Measurements from ENCODE around the gene ARHGAP8. TPM values are rescaled to one million over a fixed set of nuclear protein-coding genes. Genes with fewer than 3 reads are reported as not detected.

Gene ARHGAP8
- total RNA-seq, 1 donor from 2014 or later: 0.25 TPM

- Mint-ChIP-seq H3K4me1 (ENCODE audit: low read depth) (peaks cover 4% of the 10 kb centered on the region), H3K27me3 (ENCODE audit: low read depth) (no peaks in the 10 kb centered on the region), H3K9me3 (ENCODE audit: low read depth) (no peaks in the 10 kb centered on the region), H3K36me3 (ENCODE audit: low read depth) (peaks cover 4% of the 10 kb centered on the region), H3K4me3 (ENCODE audit: unreplicated experiment) (no peak overlapping the region), H3K27ac (ENCODE audit: unreplicated experiment) (no peak overlapping the region)
- TF ChIP-seq CTCF (IDR thresholded peaks at IDR 0.05): no peak
- no peak for DNase-seq (ENCODE audit: low spot score)
Observed at GRCh38 chr22:44726439-44726838, 25.9 kb upstream of the ARHGAP8 start.

GRCh38 chr22:44727148-44727547, 25.2 kb upstream of the ARHGAP8 start:
- Mint-ChIP-seq H3K4me1 (ENCODE audit: low read depth) (peaks cover 4% of the 10 kb centered on the region), H3K36me3 (ENCODE audit: low read depth) (peaks cover 4% of the 10 kb centered on the region), H3K27ac (ENCODE audit: unreplicated experiment) (no peak overlapping the region), H3K4me3 (ENCODE audit: unreplicated experiment) (no peak overlapping the region), H3K27me3 (ENCODE audit: low read depth) (no peaks in the 10 kb centered on the region), H3K9me3 (ENCODE audit: low read depth) (no peaks in the 10 kb centered on the region)
- no peak for DNase-seq (ENCODE audit: low spot score)
- TF ChIP-seq CTCF (IDR thresholded peaks at IDR 0.05): no peak

GRCh38 chr22:44727709-44728108, 24.7 kb upstream of the ARHGAP8 start:
- H3K27ac Mint-ChIP-seq (ENCODE audit: unreplicated experiment): no peak overlapping the region
- H3K4me3 Mint-ChIP-seq (ENCODE audit: unreplicated experiment): no peak overlapping the region
- H3K4me1 Mint-ChIP-seq (ENCODE audit: low read depth): peaks cover 4% of the 10 kb centered on the region
- peaks cover 4% of the 10 kb centered on the region for H3K36me3 Mint-ChIP-seq (ENCODE audit: low read depth)
- H3K27me3 Mint-ChIP-seq (ENCODE audit: low read depth): no peaks in the 10 kb centered on the region
- no peak for DNase-seq (ENCODE audit: low spot score)
- no peaks in the 10 kb centered on the region for H3K9me3 Mint-ChIP-seq (ENCODE audit: low read depth)
- TF ChIP-seq CTCF (IDR thresholded peaks at IDR 0.05): no peak

GRCh38 chr22:44728761-44729324, 23.5 kb upstream of the ARHGAP8 start:
- H3K9me3 Mint-ChIP-seq (ENCODE audit: low read depth): no peaks in the 10 kb centered on the region
- H3K4me3 Mint-ChIP-seq (ENCODE audit: unreplicated experiment): no peak overlapping the region
- peaks cover 4% of the 10 kb centered on the region for H3K36me3 Mint-ChIP-seq (ENCODE audit: low read depth)
- peaks cover 4% of the 10 kb centered on the region for H3K4me1 Mint-ChIP-seq (ENCODE audit: low read depth)
- H3K27me3 Mint-ChIP-seq (ENCODE audit: low read depth): no peaks in the 10 kb centered on the region
- no peak for TF ChIP-seq CTCF (IDR thresholded peaks at IDR 0.05)
- DNase-seq (ENCODE audit: low spot score): no peak
- no peak overlapping the region for H3K27ac Mint-ChIP-seq (ENCODE audit: unreplicated experiment)

- Mint-ChIP-seq H3K27ac (ENCODE audit: unreplicated experiment) (no peak overlapping the region), H3K27me3 (ENCODE audit: low read depth) (no peaks in the 10 kb centered on the region), H3K9me3 (ENCODE audit: low read depth) (no peaks in the 10 kb centered on the region), H3K4me1 (ENCODE audit: low read depth) (peaks cover 4% of the 10 kb centered on the region), H3K4me3 (ENCODE audit: unreplicated experiment) (no peak overlapping the region), H3K36me3 (ENCODE audit: low read depth) (peaks cover 3% of the 10 kb centered on the region)
- no peak for DNase-seq (ENCODE audit: low spot score)
- peak; percentile 37 for TF ChIP-seq CTCF (IDR thresholded peaks at IDR 0.05)
Observed at GRCh38 chr22:44729391-44730021, 22.9 kb upstream of the ARHGAP8 start.

Measured in chondrocyte (in vitro differentiated cells).